Retinal pigment epithelial cell (primary cell): ENCODE measurements around the gene SAP30BP.

Experiments
- DNase-seq: peaks from one replicate; pipeline ENCODE4 v3.0.0-alpha.2; 2010; ENCODE audit warnings: low read depth
- H3K4me3 ChIP-seq: 2 replicates; pipeline ENCODE4 v1.5.1; 2011; ENCODE audit warnings: mild to moderate bottlenecking, low read length, control low read depth, moderate library complexity
- TF ChIP-seq, protein P1 (sequence below): conservative IDR thresholded peaks from 2 replicates; pipeline ENCODE4 v1.5.1; 2011; ENCODE audit warnings: low read depth, low read length, control low read depth, inconsistent platforms

The SAP30BP gene

DNA sequence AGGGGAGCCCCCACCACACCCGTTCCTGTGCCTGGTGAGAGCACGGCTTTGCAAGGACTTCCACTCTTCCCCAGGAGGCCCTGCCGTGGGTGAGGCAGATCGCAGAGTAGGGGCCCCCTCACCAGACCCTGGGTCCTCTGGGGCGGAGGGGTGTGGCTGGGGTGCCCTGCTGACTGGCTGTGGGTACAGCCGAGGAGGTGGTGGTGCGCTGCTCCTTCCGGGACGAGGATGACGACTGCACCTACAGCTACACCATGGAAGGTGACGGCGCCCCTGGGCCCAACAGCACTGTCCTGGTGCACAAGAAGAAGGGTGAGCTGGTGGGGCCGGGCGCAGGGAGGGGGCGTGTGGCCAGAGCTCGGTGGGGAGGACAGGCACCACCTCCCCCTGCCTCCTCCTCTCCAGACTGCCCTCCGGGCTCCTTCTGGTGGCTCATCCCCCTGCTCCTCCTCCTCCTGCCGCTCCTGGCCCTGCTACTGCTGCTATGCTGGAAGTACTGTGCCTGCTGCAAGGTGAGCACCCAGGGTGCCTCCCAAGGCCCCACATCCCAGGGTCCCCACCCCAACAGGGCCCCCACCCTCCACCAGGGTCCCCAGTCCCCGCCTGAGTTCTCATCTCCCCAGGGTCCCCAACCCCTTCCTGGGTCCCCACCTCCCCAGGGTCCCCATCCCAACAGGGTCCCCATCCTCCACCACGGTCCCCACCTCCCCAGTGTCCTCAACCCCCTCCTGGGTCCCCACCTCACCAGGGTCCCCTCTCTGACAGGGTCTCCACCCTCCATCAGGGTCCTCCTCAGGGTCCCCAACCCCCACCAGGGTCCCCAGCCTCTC is 70.2 kb downstream of the SAP30BP start:
- no peak for DNase-seq
- no peak overlapping the region for H3K4me3 ChIP-seq
- TF ChIP-seq, protein P1, sequence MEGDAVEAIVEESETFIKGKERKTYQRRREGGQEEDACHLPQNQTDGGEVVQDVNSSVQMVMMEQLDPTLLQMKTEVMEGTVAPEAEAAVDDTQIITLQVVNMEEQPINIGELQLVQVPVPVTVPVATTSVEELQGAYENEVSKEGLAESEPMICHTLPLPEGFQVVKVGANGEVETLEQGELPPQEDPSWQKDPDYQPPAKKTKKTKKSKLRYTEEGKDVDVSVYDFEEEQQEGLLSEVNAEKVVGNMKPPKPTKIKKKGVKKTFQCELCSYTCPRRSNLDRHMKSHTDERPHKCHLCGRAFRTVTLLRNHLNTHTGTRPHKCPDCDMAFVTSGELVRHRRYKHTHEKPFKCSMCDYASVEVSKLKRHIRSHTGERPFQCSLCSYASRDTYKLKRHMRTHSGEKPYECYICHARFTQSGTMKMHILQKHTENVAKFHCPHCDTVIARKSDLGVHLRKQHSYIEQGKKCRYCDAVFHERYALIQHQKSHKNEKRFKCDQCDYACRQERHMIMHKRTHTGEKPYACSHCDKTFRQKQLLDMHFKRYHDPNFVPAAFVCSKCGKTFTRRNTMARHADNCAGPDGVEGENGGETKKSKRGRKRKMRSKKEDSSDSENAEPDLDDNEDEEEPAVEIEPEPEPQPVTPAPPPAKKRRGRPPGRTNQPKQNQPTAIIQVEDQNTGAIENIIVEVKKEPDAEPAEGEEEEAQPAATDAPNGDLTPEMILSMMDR, result no peak

DNA sequence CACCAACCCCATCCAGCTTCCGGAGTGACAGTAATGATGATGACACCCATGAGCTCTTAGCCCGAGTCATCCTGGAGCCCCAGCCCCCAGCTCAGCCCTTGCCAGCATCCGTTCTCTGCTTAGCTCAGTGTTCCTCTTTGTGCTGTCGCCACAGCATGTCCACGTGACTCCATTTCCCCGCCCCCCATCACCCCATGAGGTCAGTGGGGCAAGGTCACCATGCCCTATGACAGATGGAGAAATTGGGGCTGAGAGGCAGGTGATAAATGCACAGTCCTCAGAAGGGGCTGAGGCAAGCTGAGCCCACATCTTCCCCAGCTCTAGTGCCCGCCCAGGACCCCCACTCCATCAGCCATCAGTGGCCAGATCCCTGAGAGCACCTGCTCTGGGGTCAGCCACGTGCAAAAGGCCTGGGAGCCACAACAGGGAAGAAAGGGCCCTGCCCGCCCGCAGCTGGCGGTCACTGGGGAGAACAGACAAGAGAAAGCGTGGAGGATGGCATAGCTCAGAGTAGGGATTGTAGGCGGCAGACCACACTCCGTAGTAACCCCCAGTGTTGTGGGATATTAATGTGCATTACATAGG is 71.2 kb downstream of the SAP30BP start:
- no peak for DNase-seq
- no peak overlapping the region for H3K4me3 ChIP-seq
- TF ChIP-seq, protein P1, result no peak

DNA sequence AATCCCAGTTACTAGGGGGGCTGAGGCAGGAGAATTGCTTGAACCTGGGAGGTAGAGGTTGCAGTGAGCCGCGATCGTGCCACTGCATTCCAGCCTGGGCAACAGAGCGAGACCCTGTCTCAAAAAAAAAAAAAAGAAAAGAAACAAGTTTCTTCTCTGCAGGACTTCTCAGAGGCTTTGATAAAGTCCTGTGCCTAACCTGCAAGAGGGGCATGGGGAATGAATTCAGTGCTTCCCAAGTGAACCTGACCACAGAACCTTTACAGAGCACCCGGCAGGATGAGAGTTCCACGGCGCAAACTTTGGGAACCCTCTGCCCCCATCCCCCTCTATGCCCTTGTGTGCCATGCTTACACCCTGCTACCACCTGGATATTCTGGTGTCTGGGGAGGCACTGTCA is 72.0 kb downstream of the SAP30BP start:
- TF ChIP-seq, protein P1, result no peak
- no peak overlapping the region for H3K4me3 ChIP-seq
- DNase-seq, result no peak

DNA sequence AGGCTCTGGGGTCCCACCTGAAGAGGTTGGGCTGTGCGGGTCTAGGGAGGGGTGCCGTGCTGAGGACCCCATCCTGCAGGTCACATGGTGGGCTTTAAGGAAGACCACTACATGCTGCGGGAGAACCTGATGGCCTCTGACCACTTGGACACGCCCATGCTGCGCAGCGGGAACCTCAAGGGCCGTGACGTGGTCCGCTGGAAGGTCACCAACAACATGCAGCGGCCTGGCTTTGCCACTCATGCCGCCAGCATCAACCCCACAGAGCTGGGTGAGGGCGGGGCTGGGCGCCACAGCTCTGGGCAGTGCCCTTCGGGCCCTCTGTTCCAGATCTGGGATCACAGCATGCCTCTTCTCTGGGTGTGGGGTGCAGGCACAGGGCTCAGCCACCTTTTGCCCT is 72.7 kb downstream of the SAP30BP start:
- no peak for DNase-seq
- TF ChIP-seq, protein P1, result no peak
- H3K4me3 ChIP-seq, result no peak overlapping the region

DNA sequence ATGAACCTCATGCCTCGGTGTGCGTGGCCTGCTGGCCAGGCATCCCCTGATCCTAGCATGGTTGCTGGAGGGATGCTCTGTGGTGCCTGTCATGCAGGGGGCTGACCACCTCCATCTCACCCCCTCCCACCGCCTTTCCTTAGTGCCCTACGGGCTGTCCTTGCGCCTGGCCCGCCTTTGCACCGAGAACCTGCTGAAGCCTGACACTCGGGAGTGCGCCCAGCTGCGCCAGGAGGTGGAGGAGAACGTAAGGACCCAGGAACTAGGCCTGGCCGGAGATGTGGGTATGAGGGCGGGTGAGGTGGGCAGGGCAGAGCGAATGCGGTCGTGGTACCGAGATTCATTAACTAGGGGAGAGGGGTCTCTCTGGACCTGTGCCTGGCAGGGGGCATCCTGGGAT is 73.1 kb downstream of the SAP30BP start:
- no peak overlapping the region for H3K4me3 ChIP-seq
- TF ChIP-seq, protein P1, result no peak
- no peak for DNase-seq

DNA sequence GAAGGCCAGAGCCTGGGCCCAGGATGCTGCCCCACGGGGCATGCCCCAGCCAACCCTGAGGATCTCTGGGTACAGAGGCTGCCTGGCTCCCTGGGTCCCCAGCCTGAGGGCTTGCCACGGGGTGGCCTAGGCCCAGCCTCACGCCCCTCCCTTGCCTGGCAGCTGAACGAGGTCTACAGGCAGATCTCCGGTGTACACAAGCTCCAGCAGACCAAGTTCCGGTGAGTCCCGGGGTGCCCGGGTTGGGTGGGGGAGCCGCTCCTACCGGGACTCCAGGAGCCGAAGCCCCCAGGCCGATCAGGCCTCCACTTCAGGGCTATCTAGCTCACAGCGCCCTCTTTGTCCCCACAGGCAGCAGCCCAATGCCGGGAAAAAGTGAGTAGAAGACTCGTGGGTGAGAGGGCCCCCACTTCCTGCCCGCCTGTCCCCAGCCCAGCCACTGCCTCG is 73.5 kb downstream of the SAP30BP start:
- no peak for DNase-seq
- no peak overlapping the region for H3K4me3 ChIP-seq
- TF ChIP-seq, protein P1, result no peak

DNA sequence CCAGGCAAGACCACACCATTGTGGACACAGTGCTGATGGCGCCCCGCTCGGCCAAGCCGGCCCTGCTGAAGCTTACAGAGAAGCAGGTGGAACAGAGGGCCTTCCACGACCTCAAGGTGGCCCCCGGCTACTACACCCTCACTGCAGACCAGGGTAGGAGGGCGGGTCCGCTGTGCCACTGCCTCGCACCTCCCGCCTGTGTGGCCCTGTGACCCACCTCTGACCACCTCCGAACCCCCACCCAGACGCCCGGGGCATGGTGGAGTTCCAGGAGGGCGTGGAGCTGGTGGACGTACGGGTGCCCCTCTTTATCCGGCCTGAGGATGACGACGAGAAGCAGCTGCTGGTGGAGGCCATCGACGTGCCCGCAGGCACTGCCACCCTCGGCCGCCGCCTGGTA is 75.2 kb downstream of the SAP30BP start:
- no peak for DNase-seq
- TF ChIP-seq, protein P1, result no peak
- H3K4me3 ChIP-seq, result no peak overlapping the region
